Left forelimb (tissue), 1 donor: ENCODE measurements around the gene TSHB.
"Not testable (repeated sequence)": the region's sequence is repeated elsewhere in the genome, so short reads cannot be mapped to it uniquely, and the experiment has no call there.

Experiments used
- DNase-seq: peaks from one replicate; pipeline ENCODE4 v3.0.0-alpha.2; 2018; ENCODE audit warnings: low spot score

TSHB gene

DNA sequence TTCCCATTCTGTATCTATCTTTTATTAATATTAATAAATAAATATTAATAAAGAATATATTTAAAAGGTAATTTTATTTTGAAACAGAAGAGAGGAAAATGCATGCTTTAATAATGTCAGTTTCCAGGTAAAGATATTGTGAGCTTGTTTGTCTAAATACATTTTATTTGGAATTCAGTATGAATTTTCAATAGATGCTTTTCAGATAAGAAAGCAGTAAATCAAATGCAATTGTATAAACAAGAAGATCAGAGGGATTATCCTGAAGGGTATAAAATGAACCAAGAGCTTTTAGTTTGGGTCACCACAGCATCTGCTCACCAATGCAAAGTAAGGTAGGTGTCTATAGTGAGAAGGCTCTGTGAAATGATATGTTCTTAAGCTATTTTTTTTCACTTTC is at the start of gene TSHB:
TSHB (plus strand) TSS at position 301 of the 400 bp plus-strand sequence. CDS start 3,537 bp downstream, outside the sequence.
- DNase-seq = no peak

DNA sequence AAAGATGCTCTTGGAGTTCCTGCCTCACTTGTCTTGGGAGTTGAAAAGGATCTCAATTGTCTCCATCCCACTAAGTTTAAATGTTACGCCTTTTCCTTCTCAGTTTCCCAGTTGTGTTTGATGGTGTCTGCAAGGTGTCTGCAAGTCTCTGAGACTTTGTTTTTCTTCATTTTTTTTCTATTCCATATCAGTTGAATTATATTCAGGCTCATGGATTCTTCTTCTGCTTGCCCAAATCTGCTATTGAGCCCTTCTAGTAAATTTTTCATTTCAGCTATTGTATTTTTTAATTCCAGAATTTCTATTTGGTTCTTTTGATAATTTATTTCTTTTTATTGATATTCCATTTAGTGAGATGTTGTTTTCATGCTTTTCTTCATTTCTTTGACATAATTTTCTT is 47.4 kb upstream of the TSHB start:
- no peak for DNase-seq

DNA sequence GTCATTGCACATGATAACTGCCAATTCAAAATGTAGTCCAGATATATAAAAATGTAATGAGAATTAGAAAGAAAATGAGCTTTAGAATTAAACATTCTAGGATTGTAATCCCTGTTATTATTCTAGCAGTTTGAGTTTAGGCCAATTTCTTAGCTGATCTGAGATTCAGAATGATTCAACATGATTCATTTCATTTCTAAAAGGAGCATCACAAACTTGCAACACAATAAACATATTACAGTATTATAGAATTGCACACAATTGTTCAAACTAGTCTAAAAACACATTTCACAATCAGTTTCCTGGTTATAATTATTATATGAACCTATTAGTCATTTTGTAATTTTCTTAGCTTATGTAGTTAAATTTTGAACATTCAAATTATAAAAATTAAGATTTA is 43.3 kb upstream of the TSHB start:
- DNase-seq = no peak

DNA sequence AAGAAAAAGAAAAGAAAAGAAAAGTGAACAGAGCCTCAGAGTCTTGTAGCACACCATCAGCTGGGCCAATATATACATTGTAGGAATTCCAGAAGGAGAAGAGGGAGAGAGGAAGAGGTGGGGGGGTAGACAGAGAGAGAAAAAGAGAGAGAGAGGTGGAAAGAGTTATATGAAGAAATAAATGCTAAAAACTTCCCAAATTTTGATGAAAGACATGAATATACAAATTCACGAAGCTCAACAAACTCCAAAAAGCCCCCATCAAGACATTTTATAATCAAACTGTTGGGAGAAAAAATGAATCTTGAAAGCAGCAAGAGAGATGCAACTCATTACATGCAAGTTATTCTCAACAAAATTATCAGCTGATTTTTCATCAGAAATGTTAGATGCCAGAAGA is 41.5 kb upstream of the TSHB start:
- DNase-seq = no peak

DNA sequence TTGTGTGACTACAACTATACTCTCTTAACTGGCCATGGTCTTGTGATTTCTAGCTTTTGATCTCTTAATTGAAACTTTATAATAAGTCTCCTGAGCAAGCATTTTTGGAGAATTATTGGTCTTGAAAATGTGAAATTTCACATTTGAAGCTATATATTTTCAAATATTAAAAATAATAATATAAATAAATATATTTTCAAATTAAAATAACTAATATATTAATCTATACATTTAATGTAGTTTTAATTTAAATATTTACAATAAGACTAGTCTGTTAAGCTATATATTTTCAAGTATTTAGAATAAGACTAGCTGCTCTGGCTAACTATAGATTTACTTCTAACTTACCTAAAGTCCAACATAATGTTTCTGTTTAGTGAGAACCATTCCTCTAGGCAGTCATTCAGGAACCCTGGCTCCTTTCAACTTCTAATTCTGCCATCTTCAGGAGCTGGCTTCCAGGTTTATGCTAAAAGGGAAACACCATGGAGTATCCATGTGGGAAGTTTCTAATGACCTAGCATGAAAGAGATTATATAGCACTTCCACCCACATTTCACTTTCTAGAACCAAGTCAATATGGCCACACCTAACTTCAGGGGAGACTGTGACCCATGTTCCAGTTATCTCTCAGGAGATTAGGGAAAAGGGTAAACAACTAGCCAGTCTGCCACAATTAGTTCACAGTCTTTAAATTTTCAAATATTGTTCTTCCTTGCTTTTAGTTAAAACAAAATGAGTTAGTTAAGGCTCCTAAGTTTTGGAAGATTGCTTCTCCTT is 31.9 kb upstream of the TSHB start:
- DNase-seq = no peak

DNA sequence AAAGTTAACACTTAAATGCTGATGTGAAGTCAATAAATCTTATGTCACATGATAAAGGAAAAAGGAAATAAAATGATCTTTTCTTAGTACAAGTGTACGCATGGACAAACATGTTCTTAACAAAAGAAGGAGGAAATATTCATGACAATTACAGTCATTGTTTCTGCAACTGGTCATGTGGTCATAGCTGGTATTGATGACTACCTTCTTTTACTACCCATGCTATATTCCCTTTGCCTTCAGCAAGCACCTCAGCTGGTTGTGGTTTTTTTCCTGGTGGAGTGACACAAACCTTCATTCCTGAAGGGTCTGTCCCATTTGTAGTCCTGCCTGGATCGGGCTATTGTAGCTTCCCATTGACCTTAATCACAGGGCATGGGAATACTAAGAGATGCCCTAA is 23.4 kb upstream of the TSHB start:
- DNase-seq = no peak

DNA sequence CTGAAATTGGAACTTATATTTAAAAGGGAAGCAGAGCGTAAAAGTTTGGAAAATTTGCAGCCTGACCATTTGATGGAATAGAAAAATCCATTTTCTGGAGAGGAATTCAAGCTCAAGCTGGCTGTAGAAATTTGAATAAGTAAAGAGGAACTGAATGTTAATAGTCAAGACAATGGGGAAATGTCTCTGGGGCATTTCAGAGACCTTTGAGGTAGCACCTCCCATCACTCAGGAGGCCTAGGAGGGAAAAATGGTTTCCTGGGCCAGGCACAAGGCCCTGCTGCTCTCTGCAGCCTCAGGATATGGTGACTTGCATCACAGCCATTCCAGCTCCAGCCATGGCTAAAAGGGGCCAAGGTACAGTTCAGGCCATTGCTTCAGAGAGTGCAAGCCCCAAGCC is 17.6 kb upstream of the TSHB start:
- no peak for DNase-seq

DNA sequence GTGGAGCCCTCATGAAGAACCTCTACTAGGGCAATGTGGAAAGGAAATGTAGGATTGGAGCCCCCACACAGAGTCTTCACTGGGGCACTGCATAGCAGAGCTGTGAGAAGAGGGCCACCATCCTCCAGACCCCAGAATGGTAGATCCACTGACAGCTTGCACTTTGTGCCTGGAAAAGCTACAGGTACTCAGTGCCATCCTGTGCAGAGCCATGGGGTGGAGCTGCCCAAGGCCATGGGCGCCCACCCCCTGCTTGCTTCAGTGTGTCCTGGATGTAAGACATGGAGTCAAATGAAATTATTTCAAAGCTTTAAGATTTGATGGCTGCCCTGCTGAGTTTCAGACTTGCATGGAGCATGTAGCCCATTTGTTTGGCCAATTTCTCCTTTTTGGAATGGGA is 17.2 kb upstream of the TSHB start:
- DNase-seq = no peak

DNA sequence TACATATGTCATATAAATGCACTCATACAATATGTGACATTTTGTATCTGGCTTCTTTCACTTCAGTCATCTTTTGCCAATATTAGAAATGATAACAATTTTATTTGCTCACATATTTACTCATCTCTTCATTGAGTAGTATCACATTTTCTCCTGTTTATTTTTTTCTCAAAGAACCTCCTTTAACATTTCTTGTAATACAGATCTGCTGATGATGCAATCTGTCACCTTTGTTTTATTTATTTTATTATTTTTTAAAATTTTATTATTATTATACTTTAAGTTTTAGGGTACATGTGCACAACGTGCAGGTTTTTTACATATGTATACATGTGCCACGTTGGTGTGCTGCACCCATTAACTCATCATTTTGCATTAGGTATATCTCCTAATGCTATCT is 15.8 kb upstream of the TSHB start:
- DNase-seq = no peak

DNA sequence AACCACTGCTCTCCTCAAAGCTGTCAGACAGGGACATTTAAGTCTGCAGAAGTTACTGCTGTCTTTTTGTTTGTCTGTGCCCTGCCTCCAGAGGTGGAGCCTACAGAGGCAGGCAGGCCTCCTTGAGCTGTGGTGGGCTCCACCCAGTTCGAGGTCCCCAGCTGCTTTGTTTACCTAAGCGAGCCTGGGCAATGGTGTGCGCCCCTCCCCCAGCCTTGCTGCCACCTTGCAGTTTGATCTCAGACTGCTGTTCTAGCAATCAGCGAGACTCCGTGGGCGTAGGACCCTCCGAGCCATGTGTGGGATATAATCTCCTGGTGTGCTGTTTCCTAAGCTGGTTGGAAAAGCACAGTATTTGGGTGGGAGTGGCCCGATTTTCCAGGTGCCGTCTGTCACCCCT is 10.1 kb upstream of the TSHB start:
- not testable (repeated sequence) for DNase-seq

DNA sequence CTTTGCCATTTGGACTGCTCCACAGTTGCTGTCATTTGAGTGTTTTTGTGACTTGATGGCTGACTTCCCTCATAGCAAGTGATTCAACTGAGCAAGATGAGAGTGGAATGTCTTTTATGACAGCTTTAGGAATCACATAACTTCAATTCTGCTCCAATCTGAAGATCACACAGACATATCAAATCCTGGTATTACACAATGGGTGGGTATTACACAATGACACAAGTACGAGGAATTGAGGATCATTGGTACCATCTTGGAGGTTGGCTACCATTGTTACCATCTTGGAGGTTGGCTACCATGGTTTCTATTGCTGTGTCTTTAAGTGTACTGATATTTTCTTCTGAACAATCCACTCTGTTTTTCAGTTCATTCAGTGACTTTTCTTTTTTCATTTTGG is 8.5 kb upstream of the TSHB start:
- DNase-seq = no peak

DNA sequence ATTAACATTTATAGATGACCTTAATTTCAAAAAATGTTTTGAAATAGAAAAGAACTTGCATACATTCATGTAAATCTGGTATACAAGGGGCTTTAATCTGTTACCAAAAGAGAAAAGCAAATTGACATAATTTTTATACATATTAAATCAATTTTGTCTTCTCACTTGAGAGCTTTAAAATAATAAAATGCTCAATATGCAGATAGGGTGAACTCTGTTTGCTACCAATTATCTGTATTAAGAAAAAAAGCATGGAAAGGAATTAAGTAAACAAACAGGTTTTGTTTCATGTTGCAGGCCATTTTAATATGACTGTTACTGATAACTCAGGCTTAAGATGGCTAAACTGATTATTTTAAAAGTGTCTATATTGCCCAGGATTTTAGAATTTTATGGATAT is 6.0 kb upstream of the TSHB start:
- DNase-seq = no peak

DNA sequence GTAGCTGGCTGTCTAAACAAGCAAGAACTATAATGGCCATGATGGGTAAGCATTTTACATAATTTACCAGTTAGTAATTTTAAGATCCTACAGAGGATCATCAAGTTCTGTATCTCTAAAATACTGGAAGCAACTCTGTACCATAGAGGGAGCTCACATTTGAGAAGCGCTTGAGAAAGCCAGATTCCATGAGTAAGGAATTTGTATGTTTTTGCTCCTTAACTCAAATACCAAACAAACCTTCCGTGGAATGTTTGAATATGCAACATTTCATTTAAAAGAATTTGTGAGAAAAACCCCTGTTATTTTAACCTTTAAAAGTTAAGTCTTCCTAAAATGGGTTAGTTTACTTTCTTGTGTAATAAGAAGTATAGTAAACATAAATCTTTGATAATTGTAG is 2.0 kb downstream of the TSHB start:
- no peak for DNase-seq

DNA sequence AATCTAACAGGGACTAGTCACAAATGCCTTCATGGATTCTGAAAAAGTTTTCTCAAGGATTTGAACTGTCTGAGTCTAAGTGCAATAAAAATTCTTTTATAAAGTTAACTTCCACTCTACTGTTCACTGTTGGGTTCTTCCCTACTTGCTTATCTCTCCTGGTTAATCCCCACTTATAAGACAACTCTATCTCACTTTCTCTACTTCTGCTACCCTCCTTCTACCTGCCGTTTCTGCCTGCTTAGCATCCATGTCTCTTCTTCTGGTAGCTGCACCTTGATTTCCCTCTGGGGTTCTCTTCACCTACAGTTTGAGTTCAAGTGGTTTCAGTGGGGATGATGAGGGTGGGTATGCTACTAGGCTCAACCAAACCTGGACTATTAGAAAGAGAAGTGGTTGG is 6.0 kb downstream of the TSHB start:
- no peak for DNase-seq

DNA sequence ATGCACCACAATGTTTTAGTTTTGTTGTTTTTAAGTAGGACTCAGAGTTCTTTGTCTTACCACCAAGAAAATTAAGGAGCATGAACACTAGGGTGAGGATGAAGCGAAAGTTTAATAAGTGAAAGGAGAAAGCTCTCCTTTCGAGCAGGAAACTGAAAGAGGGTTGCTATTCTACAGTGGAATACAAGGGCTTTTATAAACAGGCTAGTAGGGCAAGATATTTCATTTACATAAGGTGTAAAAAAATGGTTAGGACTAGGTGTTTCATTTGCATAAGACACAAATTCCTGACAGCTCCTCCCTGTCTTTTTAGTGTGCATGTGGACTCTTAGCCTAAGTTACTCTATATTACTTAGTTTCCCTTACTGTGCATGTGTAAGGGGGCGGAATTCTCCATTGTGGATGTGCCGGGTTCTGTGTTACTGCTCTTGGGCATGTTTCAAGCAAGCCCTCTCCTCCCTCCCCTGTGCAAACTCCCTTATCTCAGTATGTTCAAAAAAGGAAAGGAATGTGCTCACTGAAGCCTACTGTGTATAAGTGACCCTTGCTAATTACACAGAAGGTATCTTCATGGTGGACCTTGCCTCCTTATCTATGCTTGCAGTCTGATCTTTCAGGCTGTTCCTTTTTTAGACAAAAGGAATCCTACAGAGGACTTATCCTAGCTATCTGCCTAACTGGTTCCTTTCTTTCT is 7.3 kb downstream of the TSHB start:
- DNase-seq = no peak

DNA sequence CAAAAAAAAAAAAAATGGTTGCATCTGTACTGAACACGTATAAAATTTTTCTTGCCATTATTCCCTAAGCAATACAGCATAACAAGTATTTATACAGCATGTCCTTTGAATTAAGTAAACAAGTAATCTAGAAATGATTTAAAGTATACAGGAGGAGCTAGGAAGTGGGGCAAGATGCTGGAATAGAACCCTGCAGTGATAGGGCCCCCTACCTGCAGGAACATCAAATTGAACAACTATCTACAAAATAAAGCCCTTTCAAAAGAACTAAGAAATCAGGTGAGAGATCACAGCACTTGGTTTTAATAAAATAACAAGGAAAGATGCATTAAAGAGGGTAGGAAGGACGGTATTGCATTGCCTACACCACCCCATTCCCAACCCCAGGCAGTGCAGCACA is 10.9 kb downstream of the TSHB start:
- no peak for DNase-seq

DNA sequence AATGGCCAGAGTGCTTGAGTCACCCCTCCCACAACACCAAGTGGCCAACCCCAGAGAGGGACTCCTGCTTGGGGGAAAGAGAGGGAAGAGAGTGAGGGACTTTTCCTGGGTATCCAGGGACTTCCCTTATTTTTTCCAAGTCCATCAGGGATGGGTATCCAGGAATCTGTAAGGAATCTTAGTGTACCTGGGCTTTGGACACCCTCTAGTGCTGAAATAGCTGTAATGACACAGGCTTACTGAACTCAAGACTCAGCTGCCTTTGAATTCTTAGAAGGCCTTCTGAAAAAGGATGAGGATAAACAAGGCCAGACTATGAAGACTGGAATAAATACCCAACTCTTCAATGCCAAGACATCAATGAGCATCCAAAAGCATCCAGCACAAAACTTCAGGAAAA is 12.0 kb downstream of the TSHB start:
- no peak for DNase-seq

DNA sequence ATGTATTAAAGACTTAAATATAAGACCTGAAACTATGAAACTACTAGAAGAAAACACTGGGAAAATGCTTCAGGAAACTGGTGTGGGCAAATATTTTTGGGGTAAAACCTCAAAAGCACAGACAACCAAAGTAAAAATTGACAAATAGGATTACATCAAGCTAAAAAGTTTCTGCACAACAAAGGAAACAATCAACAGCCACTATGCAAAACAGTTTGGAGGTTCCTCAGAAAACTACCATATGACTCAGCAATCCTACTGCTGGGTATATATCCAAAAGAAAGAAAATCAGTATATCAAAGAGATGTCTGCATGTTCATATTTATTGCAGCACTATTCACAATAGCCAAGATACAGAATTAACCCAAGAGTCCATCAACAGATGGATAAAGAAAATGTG is 17.1 kb downstream of the TSHB start:
- no peak for DNase-seq

DNA sequence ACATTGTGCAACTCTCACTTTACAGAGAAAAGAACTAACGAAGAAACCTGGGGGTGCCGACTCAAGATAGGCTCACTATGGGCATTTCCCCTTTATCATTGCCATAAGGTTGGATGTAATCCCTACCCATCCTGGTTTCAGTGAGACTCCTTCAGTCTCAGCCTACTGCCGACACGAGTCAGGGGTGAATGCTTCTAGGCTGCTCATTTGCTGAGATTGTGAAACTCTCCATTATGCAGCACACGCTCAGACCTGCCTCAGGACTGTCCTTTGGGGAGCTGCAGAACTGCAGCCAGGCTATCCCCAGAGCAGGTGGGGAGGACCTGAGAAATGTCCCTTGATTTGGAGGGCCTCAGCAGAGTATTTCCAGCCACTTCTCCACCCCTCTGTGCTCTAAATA is 22.2 kb downstream of the TSHB start:
- no peak for DNase-seq

DNA sequence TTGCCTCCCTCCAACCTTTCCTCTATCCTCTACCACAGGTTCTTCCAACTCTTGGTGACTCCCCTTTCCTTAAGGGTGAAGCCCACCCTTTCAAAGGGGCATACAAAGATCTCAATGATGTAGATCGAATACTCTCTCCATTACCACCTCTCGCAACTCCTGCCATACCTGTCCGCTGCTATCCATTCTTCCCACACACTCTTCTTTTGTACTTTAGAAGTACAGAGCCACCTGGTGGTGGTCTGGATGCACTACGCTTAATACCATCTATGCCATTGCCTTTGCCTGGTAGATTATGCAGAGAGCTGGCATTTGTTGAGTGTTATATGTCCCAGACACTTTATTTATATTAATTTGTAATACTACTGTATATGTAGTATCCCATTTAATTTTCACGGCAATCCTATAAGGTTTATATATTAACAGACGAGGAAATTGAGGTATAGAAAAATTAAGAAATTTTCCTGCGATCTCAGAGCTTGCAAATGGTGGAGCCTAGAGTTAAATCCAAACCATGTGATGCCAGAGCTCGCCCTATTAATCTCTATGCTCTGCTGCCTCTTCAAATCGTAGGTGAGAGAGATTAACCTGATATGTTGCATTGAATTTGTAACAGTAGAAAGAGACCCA is 22.9 kb downstream of the TSHB start:
- DNase-seq = no peak

DNA sequence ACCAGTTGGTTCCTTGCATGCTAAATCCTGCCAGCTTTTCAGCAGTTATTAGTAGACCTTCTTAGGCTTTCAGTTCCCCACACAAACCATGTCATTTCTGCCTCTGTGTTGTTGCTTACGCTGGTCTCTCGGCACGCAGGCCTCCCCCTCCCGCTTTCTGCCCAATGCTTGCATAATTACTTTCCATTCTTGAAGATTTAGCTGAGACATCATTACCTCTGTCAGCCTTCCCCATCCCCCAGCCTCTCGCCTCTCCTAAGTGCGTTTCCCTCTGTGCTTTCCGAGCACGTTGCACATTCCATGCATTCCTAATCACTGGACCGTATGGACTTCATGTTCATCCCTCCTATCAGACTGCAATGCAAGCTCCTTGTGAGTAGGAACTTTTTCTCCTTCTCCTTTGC is 26.8 kb downstream of the TSHB start:
- no peak for DNase-seq

DNA sequence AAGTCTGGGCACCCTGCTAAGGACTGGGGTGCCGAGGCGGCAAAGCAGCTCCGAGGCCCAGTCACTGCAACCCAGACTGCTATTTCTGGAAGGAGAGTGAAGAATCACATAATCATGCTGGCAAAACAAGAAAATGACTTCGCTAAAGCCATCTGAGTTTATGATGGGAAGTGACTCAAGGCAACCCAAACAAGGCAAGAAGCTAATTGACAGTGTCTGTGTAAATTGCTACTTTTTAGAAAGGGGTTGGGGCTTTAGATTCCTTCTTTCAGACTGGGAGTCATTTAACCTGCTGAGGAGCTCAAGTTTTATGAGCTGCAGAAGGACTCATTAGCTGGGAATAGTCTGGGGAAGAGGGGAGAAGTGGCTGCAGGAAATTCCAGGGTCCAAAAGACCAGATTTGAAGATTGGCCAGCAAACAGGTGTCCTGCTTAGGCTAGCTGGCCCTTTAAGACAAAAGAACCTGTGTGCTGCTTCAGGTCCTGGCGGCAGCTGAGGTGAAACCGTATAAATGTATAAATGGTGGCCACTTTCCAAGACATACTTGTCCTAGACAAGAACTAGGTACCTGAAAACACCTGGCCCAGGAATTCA is 28.1 kb downstream of the TSHB start:
- no peak for DNase-seq

DNA sequence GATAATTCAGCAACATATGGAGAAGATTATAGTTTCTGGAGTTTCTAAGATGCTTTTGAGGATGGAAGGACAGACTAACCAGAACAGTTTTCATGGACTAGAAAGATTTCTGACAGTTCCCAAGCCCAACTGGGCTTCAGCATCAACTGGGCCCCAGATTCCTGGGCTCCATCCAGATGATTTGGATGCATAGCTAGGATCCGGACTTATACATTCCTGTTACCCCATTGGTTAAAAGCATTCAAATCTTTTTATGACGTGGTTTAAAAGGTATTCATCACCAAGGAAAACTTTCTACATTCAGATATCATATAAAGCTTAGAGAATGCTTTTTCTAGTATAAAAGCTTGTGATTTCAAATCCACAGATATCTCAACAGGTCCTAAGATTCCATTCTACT is 29.7 kb downstream of the TSHB start:
- no peak for DNase-seq
